NB4 (cell line): ENCODE data around the gene PTEN.
A peak's percentile ranks its signal among the peaks of the same experiment; 100 is the strongest.

ENCODE experiments used
- POLR2A ChIP-seq: IDR thresholded peaks from 2 replicates; pipeline ENCODE4 v1.6.1; 2011; ENCODE audit warnings: mild to moderate bottlenecking; ENCODE audit not compliant: insufficient read length; ENCODE audit errors: extremely low read depth
- TF ChIP-seq, protein P1 (sequence below): IDR thresholded peaks from one replicate; pipeline ENCODE4 v1.5.1; 2012; ENCODE audit warnings: low read depth, low read length

GRCh38 chr10:87861953-87862678 is 1.3 kb upstream of the PTEN start:
- TF ChIP-seq, protein P1, sequence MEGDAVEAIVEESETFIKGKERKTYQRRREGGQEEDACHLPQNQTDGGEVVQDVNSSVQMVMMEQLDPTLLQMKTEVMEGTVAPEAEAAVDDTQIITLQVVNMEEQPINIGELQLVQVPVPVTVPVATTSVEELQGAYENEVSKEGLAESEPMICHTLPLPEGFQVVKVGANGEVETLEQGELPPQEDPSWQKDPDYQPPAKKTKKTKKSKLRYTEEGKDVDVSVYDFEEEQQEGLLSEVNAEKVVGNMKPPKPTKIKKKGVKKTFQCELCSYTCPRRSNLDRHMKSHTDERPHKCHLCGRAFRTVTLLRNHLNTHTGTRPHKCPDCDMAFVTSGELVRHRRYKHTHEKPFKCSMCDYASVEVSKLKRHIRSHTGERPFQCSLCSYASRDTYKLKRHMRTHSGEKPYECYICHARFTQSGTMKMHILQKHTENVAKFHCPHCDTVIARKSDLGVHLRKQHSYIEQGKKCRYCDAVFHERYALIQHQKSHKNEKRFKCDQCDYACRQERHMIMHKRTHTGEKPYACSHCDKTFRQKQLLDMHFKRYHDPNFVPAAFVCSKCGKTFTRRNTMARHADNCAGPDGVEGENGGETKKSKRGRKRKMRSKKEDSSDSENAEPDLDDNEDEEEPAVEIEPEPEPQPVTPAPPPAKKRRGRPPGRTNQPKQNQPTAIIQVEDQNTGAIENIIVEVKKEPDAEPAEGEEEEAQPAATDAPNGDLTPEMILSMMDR: no peak
- TF ChIP-seq POLR2A: peak; percentile 83
